DOHH2 (cell line): ENCODE measurements around the gene SYT6.

ENCODE experiments used
- H3F3A ChIP-seq: fragments of 200-600 bp; sonication (generic), shearing (Covaris generic); 2 replicates; pipeline ENCODE4 v1.6.0; 2016; ENCODE audit warnings: antibody characterized with exemption, mild to moderate bottlenecking; ENCODE audit not compliant: control insufficient read depth, insufficient read depth
- H3K27ac ChIP-seq: fragments of 200-600 bp; sonication (generic); 2 replicates; pipeline ENCODE4 v1.5.1; 2014; ENCODE audit warnings: low read depth, mild to moderate bottlenecking, low read length, moderate library complexity
- H3K27me3 ChIP-seq: fragments of 200-600 bp; sonication (generic); 2 replicates; pipeline ENCODE4 v1.6.1; 2014; ENCODE audit warnings: mild to moderate bottlenecking, low read length, mixed read lengths; ENCODE audit not compliant: control insufficient read depth
- H3K36me3 ChIP-seq: fragments of 200-600 bp; sonication (generic); 2 replicates; pipeline ENCODE4 v1.6.1; 2014; ENCODE audit warnings: mild to moderate bottlenecking, low read length, moderate library complexity, mixed read lengths; ENCODE audit not compliant: control insufficient read depth
- H3K4me1 ChIP-seq: fragments of 200-600 bp; sonication (generic); 2 replicates; pipeline ENCODE4 v1.6.1; 2014; ENCODE audit warnings: mild to moderate bottlenecking, low read length, mixed read lengths; ENCODE audit not compliant: control insufficient read depth
- H3K4me2 ChIP-seq: fragments of 200-600 bp; sonication (generic); 2 replicates; pipeline ENCODE4 v1.6.0; 2014; ENCODE audit warnings: mild to moderate bottlenecking, low read length, moderate library complexity
- H3K4me3 ChIP-seq: fragments of 200-600 bp; sonication (generic); 2 replicates; pipeline ENCODE4 v1.5.1; 2014; ENCODE audit warnings: mild to moderate bottlenecking, low read length, mixed read lengths
- H3K79me2 ChIP-seq: fragments of 200-600 bp; sonication (generic); 2 replicates; pipeline ENCODE4 v1.6.1; 2014; ENCODE audit warnings: mild to moderate bottlenecking, low read length, mixed read lengths; ENCODE audit not compliant: control insufficient read depth
- H3K9me2 ChIP-seq: fragments of 200-600 bp; sonication (generic); replicated peaks from 2 replicates; pipeline ENCODE4 v1.6.1; 2014; ENCODE audit warnings: mild to moderate bottlenecking, low read length, mixed read lengths; ENCODE audit not compliant: control insufficient read depth
- H3K9me3 ChIP-seq: fragments of 200-600 bp; sonication (generic); 2 replicates; pipeline ENCODE4 v1.6.1; 2014; ENCODE audit warnings: antibody characterized with exemption, low read length, mixed read lengths; ENCODE audit not compliant: control insufficient read depth, insufficient read depth
- H4K20me1 ChIP-seq: fragments of 200-600 bp; sonication (generic); 2 replicates; pipeline ENCODE4 v1.6.0; 2014; ENCODE audit warnings: low read depth, mild to moderate bottlenecking, antibody characterized with exemption, low read length, moderate library complexity; ENCODE audit not compliant: control insufficient read depth, insufficient read depth
- CTCF ChIP-seq: fragments of 200-600 bp; sonication (generic); IDR thresholded peaks from one replicate; pipeline ENCODE4 v1.5.1; 2014; ENCODE audit warnings: antibody characterized with exemption, mild to moderate bottlenecking, low read depth, low read length; ENCODE audit not compliant: poor library complexity, severe bottlenecking
- EZH2phosphoT487 ChIP-seq: fragments of 200-600 bp; sonication (generic); IDR thresholded peaks from 2 replicates; pipeline ENCODE4 v1.6.1; 2017; ENCODE audit warnings: borderline replicate concordance, mild to moderate bottlenecking, antibody characterized with exemption, low read length, moderate library complexity, mixed read lengths

Gene SYT6

GRCh38 chr1:114109981-114110380 is 43.7 kb downstream of the SYT6 start:
- TF ChIP-seq CTCF, result no peak
- TF ChIP-seq EZH2phosphoT487, result no peak
- Histone ChIP-seq H3K79me2 (no peaks in the 10 kb centered on the region), H3K36me3 (no peaks in the 10 kb centered on the region), H3K4me3 (no peak overlapping the region), H3K27me3 (no peaks in the 10 kb centered on the region), H3F3A (no peaks in the 10 kb centered on the region), H3K9me2 (no peaks in the 10 kb centered on the region), H3K27ac (no peak overlapping the region), H3K9me3 (no peaks in the 10 kb centered on the region), H4K20me1 (no peaks in the 10 kb centered on the region), H3K4me1 (no peaks in the 10 kb centered on the region), H3K4me2 (no peak overlapping the region)

- no peaks in the 10 kb centered on the region for H3K4me1 ChIP-seq
- H3K79me2 ChIP-seq, result no peaks in the 10 kb centered on the region
- H4K20me1 ChIP-seq, result no peaks in the 10 kb centered on the region
- H3K27ac ChIP-seq, result no peak overlapping the region
- no peaks in the 10 kb centered on the region; the same call in 1 of the 2 replicates for H3K27me3 ChIP-seq
- no peak overlapping the region for H3K4me3 ChIP-seq
- TF ChIP-seq EZH2phosphoT487 (no peak), CTCF (no peak)
- no peaks in the 10 kb centered on the region for H3F3A ChIP-seq
- no peaks in the 10 kb centered on the region for H3K9me2 ChIP-seq
- H3K4me2 ChIP-seq, result no peak overlapping the region
- H3K9me3 ChIP-seq, result no peaks in the 10 kb centered on the region
- no peaks in the 10 kb centered on the region for H3K36me3 ChIP-seq
Observed at GRCh38 chr1:114108751-114109255, 44.9 kb downstream of the SYT6 start.

- peaks cover 2% of the 10 kb centered on the region; the same call in 1 of the 2 replicates for H3K27me3 ChIP-seq
- no peak overlapping the region for H3K27ac ChIP-seq
- TF ChIP-seq EZH2phosphoT487 (no peak), CTCF (no peak)
- no peak overlapping the region for H3K4me3 ChIP-seq
- no peaks in the 10 kb centered on the region for H3K9me3 ChIP-seq
- no peaks in the 10 kb centered on the region for H4K20me1 ChIP-seq
- H3K79me2 ChIP-seq, result no peaks in the 10 kb centered on the region
- no peak overlapping the region for H3K4me2 ChIP-seq
- H3K9me2 ChIP-seq, result no peaks in the 10 kb centered on the region
- no peaks in the 10 kb centered on the region for H3K36me3 ChIP-seq
- no peaks in the 10 kb centered on the region for H3K4me1 ChIP-seq
- no peaks in the 10 kb centered on the region for H3F3A ChIP-seq
Observed at GRCh38 chr1:114107474-114108435, 45.9 kb downstream of the SYT6 start.
